ENCODE data around the gene COL28A1.
"Not testable (repeated sequence)": the region's sequence is repeated elsewhere in the genome, so short reads cannot be mapped to it uniquely, and the experiment has no call there.

Gene COL28A1

GRCh38 chr7:7408001-7408770 is 127.5 kb downstream of the COL28A1 start:
- DNase-seq = no peak

- no peak for DNase-seq
These were observed 130.2 kb downstream of the COL28A1 start for GRCh38 chr7:7405461-7405860.

GRCh38 chr7:7399707-7400106 is 136.0 kb downstream of the COL28A1 start:
- no peak for DNase-seq

GRCh38 chr7:7395785-7396184 is 139.9 kb downstream of the COL28A1 start:
- DNase-seq = no peak

- not testable (repeated sequence) for DNase-seq
These were observed 147.5 kb downstream of the COL28A1 start for GRCh38 chr7:7388164-7388563.

GRCh38 chr7:7385421-7385820 is 150.3 kb downstream of the COL28A1 start:
- no peak for DNase-seq

- no peak for DNase-seq
These were observed 151.4 kb downstream of the COL28A1 start for GRCh38 chr7:7384228-7384627.

- no peak for DNase-seq
These were observed 160.1 kb downstream of the COL28A1 start for GRCh38 chr7:7375538-7375937.

GRCh38 chr7:7370076-7370475 is 165.6 kb downstream of the COL28A1 start:
- no peak for DNase-seq

- no peak for DNase-seq
These were observed 166.5 kb downstream of the COL28A1 start for GRCh38 chr7:7369134-7369533.

GRCh38 chr7:7354674-7355073 is 181.0 kb downstream of the COL28A1 start:
- DNase-seq = no peak

GRCh38 chr7:7352845-7353244 is 182.8 kb downstream of the COL28A1 start:
- no peak for DNase-seq

- DNase-seq = no peak
These were observed 183.8 kb downstream of the COL28A1 start for GRCh38 chr7:7351832-7352231.

GRCh38 chr7:7351156-7351555 is 184.5 kb downstream of the COL28A1 start:
- no peak for DNase-seq

GRCh38 chr7:7349156-7349555 is 186.5 kb downstream of the COL28A1 start:
- no peak for DNase-seq

- DNase-seq = no peak
These were observed 188.6 kb downstream of the COL28A1 start for GRCh38 chr7:7347045-7347444.

GRCh38 chr7:7344583-7344982 is 191.1 kb downstream of the COL28A1 start:
- DNase-seq = no peak

- no peak for DNase-seq
These were observed 199.8 kb downstream of the COL28A1 start for GRCh38 chr7:7335909-7336308.

GRCh38 chr7:7335215-7335614 is 200.5 kb downstream of the COL28A1 start:
- no peak for DNase-seq

- no peak for DNase-seq
These were observed 202.1 kb downstream of the COL28A1 start for GRCh38 chr7:7333610-7334009.

GRCh38 chr7:7331523-7331922 is 204.2 kb downstream of the COL28A1 start:
- no peak for DNase-seq

- DNase-seq = no peak
These were observed 204.7 kb downstream of the COL28A1 start for GRCh38 chr7:7330997-7331396.

- no peak for DNase-seq
These were observed 206.3 kb downstream of the COL28A1 start for GRCh38 chr7:7329326-7329725.

- DNase-seq = no peak
These were observed 208.2 kb downstream of the COL28A1 start for GRCh38 chr7:7327423-7327822.

- DNase-seq = no peak
These were observed 211.0 kb downstream of the COL28A1 start for GRCh38 chr7:7324698-7325097.

All from stimulated activated CD4-positive, alpha-beta T cell treated with anti-CD3 and anti-CD28 coated beads, Interleukin-12 subunit alpha, Interleukin-12 subunit beta, amount 100 ng/mL, for 4 hours (primary cell).